SKM-1 (cell line): ENCODE measurements around the gene TMEFF2.
A peak's percentile ranks its signal among the peaks of the same experiment; 100 is the strongest.
"Not testable (repeated sequence)": the region's sequence is repeated elsewhere in the genome, so short reads cannot be mapped to it uniquely, and the experiment has no call there.

Experiments
- DNase-seq: peaks from one replicate; lab custom pipeline; 2025; ENCODE audit not compliant: unreplicated experiment; lab: John Stamatoyannopoulos, UW

Gene TMEFF2

DNA sequence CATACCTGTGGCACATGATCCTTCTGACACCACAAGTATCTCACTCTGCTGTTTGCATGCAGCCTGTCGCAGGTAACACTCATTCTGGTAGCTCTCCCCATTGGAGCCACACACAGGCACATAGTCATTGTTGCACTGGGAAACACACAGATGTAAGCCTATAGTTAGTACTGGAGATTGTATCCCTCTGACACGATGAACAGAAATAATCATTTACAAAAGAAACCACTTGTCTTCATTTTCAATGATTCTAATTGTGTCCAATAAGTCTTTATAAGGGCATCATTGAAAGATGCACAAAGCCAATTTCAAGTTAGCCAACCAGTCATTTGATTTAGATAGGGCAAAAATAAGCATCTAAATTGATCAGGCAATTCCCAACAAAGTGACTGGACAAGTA is 10.4 kb downstream of the TMEFF2 start:
- DNase-seq, result no peak

DNA sequence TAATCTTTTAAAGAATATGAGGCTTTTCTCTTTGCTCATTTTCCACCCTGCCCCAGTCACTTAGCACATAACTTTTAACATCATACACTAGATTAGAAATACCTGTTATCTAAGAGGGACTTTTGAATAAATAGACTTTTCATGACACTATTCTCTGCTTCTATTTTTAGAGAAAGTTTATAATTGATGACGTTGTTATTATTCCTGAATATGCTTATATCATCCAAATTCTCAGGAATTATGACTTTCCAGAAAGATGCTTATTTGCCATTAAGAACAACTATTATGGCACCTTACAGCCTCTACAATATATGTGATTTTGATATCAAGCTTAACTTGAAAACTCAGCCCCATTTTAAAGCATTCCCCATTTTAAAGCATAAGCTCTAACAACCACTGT is 11.4 kb downstream of the TMEFF2 start:
- no peak for DNase-seq

DNA sequence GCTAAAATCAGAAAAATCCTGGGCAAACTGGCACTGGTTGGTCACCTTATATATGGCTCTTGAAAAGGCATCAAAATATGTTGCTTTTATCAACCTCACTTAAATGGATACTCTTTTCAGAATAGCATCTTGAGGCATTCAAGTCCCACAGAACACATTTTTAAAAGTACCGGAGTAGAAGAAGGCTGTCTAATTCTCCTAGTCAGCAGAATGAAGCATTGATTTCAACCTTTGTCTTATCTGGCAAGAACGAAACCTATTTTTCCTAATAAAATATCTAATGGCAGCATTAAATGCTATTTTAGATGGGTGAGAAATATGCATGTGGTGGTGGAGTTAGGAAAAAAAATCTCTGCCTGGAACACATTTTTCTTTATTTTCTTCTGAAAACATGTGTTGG is 27.8 kb downstream of the TMEFF2 start:
- DNase-seq, result no peak

DNA sequence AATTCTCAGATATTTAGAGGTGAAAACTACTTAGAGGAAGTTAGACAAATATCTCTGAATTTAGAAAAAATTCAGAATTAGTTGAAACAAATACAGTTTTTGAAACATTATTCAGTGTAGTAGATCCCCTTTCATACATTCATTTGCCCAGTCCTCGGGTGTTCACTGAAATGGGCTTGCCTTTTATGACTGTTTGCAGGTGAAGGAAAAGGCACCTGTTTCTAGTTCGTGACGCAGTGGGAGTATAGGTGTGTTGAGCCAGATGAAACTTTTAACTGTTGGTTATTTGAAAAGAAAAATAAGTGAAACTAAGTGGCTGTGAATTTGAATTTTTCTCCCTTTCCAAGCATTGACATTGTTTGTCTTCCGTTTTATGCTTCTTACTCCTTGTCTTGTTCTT is 28.9 kb downstream of the TMEFF2 start:
- DNase-seq, result no peak

DNA sequence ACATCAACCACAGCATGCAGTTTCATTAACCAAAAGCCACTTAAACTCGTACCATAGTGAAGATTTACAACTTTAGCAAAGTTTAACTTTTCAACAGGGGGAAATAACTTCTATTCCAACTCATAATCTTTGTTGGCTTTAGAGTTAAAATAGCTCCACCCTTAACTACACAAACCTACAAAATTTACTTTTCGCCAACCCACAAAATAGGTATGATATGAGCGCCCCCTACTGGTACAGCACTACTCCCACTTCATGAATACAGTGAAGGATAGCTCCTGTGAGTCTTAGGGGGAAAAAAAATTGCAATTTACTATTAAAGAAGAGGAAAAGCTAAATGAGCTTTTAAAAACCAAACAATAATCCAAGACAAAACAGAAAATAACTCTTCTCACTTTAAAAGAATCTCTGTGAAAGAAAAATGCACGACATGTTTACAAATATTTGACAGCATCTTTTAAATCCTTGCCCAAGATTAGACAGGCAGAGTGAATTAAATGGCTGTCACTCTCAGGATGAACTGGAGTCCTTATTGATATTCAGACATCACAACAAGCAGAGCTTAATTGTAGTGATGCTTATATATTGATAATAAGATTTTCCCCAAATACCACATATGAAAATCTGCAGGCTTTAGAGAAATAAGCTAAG is 32.2 kb downstream of the TMEFF2 start:
- peak; percentile 56 for DNase-seq

DNA sequence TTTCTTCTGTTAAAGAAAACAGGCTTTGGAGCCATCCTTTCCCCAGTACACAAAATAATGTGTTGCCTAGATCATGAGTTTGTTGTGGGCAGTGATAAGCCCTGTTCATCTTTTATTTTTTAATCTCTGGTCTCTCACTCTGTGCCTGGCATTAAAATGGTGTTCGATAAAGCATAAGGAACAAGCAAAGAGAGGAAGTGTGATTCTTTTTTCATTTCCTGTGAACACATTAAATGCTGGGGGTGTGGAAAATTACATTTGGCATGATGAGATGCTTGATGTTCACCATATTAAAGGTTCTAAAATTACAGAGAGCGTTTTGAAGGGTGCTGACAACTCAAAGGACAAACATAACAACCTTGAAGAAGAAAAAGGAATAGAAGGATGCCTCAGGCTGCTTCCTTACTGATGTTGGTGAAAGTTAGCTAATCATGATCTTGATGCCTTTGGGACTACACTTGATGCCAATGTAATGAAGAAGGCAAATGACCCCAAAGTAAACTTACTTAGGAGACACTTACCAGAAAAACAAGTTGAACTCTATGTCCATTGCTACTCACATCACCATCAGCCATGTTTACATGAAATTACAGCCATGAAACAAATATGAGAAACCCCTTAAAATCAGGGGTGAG is 33.0 kb downstream of the TMEFF2 start:
- no peak for DNase-seq

DNA sequence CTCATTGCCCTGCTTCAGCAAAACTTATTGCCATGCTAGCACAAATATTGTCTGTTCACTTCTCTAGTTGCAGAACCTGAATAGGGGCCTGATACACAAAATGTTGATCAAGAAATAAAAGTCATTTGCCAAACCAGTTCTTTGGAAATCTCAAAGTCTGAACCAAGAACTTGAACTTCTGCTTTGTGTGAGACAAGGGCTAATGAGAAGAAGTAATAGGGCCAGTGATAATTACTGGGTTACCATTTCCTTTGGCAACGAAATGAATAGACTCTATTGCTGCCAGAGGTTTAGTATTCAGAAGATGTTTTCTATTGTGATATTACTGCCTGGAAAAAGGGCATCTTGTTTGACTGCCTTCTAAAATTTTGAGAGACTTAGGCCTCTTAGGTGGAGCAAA is 35.0 kb downstream of the TMEFF2 start:
- no peak for DNase-seq

DNA sequence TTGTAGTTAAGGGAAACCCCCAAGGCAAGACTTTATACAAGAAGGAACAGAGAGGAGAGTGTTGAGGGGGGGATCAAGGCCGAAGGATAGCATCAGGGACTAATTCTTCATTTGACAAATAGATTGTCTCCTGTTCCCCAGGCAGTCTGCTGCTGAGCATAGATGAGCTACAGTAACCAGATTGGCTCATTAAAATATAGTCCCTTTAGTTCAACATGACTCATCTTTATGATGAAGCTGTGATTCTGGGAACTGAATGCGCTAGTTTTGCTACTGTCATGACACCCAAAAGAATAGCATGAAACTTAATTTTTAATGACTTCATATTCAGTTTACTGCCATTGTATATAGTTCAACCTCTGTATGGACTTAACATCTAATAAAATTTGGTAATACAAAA is 35.5 kb downstream of the TMEFF2 start:
- DNase-seq, result no peak

DNA sequence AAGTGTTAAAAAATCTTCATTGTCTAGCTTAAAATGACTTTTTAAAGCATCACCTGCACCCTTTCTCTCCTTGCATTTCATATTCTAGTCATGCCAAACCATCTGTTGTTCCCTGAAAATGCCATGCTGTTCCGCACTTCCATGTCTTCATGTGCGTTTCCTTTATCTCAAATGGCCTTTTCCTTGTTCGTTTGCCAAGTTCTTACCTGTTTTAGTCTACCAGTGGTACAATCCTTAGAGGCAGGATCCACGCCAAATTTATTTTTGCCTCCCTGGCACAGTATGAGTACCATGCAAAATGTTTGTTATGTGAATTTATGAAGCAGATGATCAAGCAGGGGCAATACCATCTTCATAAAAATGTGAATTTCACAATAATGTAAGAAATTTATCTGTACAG is 37.0 kb downstream of the TMEFF2 start:
- DNase-seq, result no peak

DNA sequence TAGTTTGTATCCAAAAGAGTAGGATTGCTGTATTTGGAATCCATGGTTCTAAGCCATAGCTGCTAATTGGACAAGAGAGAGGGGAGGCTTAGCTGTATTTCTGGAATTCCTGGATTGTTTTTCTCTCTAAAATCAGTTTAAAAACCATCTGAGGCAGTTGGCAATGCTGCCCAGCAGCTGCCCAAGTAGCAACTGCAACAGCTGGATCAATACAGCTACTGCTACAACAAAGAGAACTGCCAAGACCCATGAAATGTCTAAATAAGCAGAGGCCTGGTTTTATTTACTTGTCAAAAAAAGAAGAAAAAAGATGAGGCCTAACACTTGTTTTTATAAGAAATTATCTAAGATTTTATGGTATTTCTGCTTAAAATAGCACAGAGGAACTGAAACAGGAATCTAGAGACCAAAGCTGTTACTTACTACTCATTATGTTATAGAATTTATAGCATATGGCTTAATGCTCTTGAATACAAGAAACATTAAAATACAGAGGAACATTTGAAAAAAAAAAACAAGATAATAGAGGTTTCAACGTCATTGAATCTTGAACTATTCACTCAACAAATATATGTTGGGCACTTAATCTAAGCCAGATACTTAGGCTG is 39.1 kb downstream of the TMEFF2 start:
- DNase-seq, result no peak

DNA sequence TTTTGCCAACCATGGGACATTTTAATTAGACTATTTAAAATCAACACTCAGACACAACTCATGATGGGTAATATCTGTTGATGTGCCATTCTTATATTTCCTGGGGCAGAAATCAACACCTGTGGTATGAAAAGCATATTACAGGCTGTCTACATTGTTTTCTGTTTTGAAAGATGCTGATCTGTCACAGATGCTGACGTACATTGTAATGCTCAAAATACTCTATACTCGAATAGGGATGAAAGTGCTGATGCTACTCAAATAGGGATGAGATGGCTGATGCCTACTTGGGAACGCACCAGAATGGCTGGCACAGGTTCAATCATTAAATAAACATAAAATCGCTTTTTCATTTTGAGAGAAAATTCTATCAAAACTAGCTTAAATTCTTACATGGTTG is 41.2 kb downstream of the TMEFF2 start:
- DNase-seq, result no peak

DNA sequence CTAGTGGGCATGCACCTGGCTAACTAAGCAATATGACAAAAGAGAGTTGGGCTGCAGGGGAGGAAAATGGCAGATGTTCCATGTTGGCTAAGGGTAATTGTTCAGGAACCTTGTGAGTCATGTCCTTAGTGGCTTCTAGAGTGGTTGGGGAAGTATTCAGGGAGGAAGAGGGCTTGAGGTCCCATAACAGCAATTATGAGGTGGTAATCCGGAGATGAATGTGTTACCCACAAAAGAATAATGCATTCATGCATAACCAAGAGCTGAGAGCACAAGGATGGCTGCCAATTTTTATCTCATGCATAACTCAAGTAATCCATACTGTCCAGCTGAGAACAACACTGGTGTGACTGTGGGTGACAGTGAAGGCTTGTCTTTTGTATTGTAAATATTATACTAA is 42.9 kb downstream of the TMEFF2 start:
- no peak for DNase-seq

DNA sequence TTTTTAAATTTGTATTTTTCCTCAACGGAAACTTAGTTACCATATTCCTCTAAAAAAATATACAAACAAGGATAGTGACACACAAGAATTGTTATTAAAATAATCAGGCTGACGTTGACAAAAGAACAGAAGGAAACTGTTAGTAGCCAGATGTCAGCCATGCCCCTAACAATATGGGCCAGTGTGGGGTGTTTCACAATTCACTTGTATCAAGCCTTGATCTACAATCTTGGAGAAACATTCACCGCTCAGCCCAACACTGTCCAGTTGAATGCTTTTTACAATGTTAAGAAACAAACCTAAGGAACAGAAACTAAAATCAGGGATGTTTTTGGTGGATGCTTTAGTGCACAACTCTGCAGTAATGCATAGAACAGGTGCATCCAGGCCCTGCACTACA is 44.6 kb downstream of the TMEFF2 start:
- DNase-seq, result no peak

DNA sequence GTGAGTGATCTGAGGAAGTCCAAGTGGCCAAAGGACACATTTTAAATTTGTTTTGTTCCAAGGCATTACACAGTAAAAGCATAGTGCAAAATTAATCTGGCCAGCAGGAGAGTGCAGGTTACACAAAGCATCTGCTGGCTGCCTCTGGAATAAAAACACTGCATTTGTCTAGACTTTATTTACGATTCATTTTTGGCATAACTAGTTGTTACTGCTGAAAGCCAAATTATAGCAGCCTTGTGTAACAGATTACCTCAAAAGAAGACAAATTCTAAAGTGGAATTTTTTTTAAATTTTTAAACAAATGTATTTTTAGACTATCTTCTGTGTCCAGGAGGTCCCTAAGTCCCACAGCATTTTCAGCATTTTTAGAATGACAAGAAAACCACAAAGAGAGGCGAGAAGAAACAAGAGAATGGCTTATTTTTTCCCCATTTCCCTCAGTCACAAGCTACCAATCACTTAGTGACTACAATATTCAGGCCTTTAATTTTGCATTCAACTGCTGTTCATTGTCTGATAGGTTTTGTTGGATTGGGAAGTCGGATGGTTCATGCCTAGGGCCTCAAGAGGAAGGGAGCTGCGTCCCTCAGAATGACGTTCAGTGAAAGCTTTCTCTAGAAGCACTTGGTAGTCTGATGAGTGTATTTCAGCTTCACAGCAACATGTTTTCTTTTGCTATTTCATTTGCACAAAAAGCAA is 46.0 kb downstream of the TMEFF2 start:
- DNase-seq, result no peak

DNA sequence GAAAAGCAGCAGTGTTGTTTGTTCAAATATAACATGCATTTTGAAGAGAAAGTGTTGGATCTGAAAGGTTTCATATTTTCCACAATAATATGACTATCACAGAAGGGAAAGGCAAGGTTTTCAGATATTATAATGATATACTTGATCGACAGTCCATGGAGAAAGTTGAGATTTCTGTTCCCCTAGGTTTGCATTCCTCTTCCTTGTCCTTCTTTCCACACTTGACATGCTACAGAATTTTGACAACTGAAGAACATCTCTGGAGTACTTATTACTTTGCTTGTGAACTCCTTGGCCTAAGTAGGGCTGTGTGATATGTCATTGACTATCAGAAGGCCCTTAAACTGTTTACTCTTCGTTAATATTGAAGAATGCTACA is 46.5 kb downstream of the TMEFF2 start:
- no peak for DNase-seq

DNA sequence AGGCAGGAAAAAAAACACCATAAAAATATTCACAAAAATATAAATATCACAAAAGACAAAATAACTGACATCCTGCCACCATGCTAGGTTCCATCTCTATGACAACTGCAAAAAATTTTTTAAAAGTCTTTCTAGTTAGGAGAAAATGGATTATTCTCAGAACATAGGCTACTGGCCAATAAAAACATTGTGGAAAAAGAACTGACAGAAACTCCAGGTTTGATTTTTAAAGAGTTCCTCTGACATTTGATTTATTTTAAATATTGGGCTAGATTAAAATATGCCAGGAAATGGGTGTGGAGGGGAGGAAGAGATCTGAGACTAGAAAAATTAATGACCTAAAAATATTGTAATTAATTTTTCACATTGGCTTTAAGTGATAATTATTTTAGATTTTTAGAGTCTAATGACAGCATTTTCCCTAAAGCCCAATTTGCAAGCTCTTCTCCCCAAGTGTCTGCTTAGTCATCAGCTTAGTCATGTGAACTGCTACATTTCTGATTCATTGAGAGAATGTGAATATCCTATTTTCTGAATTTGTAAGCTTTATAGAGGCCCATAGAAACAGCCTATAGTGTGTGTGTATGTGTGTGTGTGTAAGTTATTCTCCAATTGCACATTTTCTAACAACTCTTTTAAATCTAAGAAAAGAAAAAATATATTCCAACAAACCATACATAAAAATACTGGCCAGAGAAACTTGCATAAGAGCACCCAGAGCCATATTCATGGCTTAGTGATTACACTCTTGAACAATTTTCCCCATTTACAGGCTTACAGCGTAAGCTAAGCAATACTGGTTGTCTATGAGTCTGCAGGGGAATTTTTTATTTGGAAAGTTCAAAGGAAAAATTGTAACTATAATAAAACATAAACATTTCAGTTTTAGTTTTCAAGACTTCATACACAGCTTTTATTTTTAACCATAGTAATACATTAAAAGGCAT is 48.4 kb downstream of the TMEFF2 start:
- DNase-seq, result no peak

DNA sequence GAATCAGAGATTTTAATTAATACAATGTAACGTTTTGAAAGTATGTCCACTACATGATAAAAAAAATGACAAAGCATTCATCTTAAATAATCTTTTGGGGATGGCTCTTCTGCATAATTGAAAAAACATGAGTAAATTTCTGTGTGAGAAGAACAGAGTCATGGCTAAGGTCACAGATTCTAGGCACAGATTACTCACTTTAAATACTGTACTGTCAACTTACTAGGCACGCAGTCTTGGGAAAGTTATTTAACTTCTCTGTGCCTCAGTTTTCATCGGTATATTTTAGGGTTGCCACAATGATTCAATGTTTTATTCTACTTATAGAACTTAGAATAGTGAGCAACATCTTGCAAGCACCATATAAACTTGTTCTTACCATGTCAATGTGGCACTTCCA is 49.2 kb downstream of the TMEFF2 start:
- no peak for DNase-seq

DNA sequence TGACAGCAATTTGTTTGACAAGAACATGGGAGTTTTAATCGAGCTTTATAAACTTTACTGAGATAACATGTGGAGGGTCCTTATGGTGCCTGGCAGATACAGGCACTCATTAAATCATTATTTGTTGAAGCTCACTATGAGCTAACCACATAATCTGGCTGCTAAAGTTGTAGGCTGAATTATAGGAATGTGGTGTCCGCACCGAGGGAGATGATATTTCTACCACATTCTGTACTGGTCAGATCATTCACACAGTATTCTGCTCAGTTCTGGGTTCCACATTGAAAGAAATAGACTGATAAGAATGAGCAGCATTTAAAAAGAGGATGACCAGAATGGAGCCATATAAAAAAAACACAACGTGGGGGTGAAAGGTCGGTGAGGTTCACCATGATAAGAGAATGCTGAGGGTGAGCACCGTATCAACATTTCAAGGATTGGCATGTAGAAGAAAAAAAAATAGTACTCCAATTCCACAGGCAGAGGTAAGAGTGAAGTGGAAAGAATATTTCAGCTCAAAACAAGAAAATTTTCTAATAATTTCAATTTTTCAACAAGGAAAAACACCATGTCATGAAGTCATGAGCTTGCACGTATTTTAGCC is 54.4 kb downstream of the TMEFF2 start:
- DNase-seq, result no peak

DNA sequence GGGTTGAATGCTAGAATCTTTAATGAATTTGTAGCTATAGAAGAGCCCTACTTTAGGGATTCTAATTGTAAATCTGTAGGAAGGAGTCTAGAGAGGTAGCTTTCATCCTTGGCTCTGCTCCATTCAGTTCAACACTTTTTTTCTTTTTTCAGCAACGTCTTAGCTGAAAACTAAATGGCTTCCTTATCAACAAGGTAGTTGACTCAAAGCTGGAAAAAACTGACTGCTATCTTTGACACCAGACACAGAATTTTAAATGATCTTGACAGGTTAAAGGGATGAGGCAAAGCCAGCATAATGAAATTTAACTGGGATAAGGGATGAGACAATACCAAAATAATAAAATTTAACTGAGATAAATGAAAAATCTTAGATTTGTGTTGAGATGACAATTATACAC is 54.9 kb downstream of the TMEFF2 start:
- no peak for DNase-seq

DNA sequence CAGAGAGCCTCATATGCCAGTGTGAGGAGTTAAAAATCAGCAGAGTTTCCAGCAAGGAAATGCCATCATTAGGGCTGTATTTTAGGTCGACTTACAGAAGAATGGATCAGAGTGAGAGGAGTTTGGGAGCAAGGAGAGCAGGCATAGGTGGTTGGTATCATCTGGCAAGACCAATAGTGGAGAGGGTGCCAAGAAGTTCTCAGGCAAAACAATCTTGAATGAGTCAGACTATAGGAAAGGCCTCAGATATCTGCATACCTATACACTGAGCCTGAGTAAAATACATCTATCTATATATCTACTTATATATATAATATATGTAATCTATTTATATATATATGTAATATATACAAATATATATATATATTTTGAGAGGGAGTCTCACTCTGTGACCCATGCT is 57.3 kb downstream of the TMEFF2 start:
- no peak for DNase-seq

DNA sequence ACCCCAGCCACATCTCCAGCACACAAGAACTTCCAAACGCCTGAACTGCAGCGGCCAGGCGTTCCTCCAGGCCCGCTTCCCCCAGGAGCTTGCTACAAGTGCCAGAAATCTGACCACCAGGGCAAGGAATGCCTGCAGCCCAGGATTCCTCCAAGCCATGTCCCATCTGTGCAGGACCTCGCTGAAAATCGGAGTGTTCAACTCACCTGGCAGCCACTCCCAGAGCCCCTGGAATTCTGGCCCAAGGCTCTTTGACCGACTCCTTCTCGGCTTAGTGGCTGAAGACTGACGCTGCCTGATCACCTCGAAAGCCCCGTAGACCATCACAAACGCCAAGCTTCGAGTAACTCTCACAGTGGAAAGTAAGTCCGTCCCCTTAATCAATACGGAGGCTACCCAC is 62.1 kb downstream of the TMEFF2 start:
- not testable (repeated sequence) for DNase-seq
